ENCODE data around the gene THRAP3.

THRAP3 gene

DNA sequence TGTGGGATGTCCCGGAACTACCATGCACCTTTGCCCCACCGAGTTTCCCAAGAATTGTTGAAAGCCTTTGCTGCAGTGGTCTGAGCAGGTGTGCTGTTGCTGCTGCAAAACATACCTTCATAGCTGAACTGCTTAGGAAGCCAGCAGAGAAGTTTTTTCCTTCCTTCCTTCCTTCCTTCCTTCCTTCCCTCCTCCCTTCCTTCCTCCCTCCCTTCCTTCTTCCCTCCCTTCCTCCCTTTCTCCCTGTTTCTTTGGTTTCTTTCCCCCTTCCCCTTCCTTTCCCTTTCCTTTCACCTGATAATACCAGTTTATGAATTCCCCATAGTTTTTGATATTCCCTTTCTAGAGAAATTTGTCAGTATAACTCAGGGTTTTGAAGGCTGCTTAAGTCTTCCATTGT lies 71.1 kb downstream of the THRAP3 start:
- Histone ChIP-seq H3K27me3 (ENCODE audit: insufficient read depth, low read length, poor library complexity) (no peaks in the 10 kb centered on the region), H2AFZ (ENCODE audit: low read depth, low read length) (no peak overlapping the region), H3K9me3 (ENCODE audit: insufficient read depth, low read length, severe bottlenecking) (no peaks in the 10 kb centered on the region), H3K79me2 (ENCODE audit: insufficient read depth, low read length) (peaks cover 3% of the 10 kb centered on the region), H3K27ac (ENCODE audit: low read length) (no peak overlapping the region), H3K9ac (ENCODE audit: low read depth, low read length) (no peak overlapping the region), H3K4me3 (ENCODE audit: low read depth in 1 of 2, low read length in 2 of 2) (no peak overlapping the region), H3K36me3 (ENCODE audit: insufficient read depth, low read length) (peaks cover 96% of the 10 kb centered on the region), H3K4me2 (ENCODE audit: insufficient read depth, low read length) (no peak overlapping the region), H4K20me1 (ENCODE audit: insufficient read depth, low read length) (0 out of 2 replicates have a peak, but pooled peaks cover 5% of the 10 kb centered on the region), H3K4me1 (ENCODE audit: insufficient read depth, low read length) (no peaks in the 10 kb centered on the region)
- DNase-seq = no peak
- ATAC-seq (ENCODE audit: insufficient read depth, low read depth) = no peak
- no peak for TF ChIP-seq EZH2 (IDR thresholded peaks at IDR 0.05; ENCODE audit: borderline replicate concordance, low read depth, low read length, severe bottlenecking)

DNA sequence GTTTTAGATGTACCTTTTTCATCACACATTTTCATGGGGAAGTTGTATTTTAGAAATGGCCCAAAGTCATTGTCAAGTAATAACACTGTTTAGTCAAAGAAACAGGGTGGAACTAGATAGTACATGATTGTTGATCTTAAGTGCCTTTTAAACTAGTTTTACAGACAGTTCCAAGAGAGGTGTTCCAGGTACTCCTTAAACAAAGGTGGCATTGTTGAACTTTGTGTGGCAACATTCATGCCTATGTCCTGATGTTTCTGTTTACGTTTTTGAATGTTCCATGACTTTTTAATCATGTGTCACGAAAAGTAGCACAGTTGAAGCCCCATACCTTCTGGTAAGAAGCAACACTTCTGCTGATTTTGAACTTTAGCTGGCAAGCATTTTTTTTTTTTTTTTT lies 72.8 kb downstream of the THRAP3 start:
- Histone ChIP-seq H2AFZ (ENCODE audit: low read depth, low read length) (no peak overlapping the region), H4K20me1 (ENCODE audit: insufficient read depth, low read length) (no peaks in the 10 kb centered on the region), H3K9me3 (ENCODE audit: insufficient read depth, low read length, severe bottlenecking) (no peaks in the 10 kb centered on the region), H3K79me2 (ENCODE audit: insufficient read depth, low read length) (no peaks in the 10 kb centered on the region; the same call in 1 of the 2 replicates), H3K27me3 (ENCODE audit: insufficient read depth, low read length, poor library complexity) (no peaks in the 10 kb centered on the region), H3K4me2 (ENCODE audit: insufficient read depth, low read length) (no peak overlapping the region), H3K9ac (ENCODE audit: low read depth, low read length) (no peak overlapping the region), H3K4me1 (ENCODE audit: insufficient read depth, low read length) (no peaks in the 10 kb centered on the region), H3K36me3 (ENCODE audit: insufficient read depth, low read length) (peaks cover 96% of the 10 kb centered on the region), H3K27ac (ENCODE audit: low read length) (no peak overlapping the region), H3K4me3 (ENCODE audit: low read depth in 1 of 2, low read length in 2 of 2) (no peak overlapping the region)
- TF ChIP-seq, protein P1, sequence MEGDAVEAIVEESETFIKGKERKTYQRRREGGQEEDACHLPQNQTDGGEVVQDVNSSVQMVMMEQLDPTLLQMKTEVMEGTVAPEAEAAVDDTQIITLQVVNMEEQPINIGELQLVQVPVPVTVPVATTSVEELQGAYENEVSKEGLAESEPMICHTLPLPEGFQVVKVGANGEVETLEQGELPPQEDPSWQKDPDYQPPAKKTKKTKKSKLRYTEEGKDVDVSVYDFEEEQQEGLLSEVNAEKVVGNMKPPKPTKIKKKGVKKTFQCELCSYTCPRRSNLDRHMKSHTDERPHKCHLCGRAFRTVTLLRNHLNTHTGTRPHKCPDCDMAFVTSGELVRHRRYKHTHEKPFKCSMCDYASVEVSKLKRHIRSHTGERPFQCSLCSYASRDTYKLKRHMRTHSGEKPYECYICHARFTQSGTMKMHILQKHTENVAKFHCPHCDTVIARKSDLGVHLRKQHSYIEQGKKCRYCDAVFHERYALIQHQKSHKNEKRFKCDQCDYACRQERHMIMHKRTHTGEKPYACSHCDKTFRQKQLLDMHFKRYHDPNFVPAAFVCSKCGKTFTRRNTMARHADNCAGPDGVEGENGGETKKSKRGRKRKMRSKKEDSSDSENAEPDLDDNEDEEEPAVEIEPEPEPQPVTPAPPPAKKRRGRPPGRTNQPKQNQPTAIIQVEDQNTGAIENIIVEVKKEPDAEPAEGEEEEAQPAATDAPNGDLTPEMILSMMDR (IDR thresholded peaks at IDR 0.05; ENCODE audit: borderline replicate concordance, extremely low read depth, low read length, poor library complexity, severe bottlenecking) = no peak
- TF ChIP-seq EZH2 (IDR thresholded peaks at IDR 0.05; ENCODE audit: borderline replicate concordance, low read depth, low read length, severe bottlenecking) = no peak
- DNase-seq (no peak), ATAC-seq (ENCODE audit: insufficient read depth, low read depth) (no peak)

DNA sequence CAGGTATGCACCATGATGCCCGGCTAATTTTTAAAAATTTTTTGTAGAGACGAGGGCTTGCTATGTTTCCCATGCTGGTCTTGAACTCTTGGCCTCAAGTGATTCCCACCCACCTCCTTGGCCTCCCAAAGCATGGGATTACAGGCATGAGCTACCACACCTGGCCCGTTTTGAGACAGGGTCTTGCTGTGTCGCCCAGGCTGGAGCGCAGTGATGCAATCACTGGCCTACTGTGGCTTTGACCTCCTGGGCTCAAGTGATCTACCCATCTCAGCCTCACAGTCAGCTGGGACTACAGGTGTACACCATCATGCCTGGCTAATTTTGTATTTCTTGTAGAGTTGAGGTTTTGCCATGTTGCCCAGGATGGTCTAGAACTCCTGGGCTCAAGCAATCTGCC lies 74.4 kb downstream of the THRAP3 start:
- no peak overlapping the region for H2AFZ ChIP-seq (ENCODE audit: low read depth, low read length)
- no peaks in the 10 kb centered on the region; the same call in 1 of the 2 replicates for H4K20me1 ChIP-seq (ENCODE audit: insufficient read depth, low read length)
- no peaks in the 10 kb centered on the region for H3K4me1 ChIP-seq (ENCODE audit: insufficient read depth, low read length)
- H3K9ac ChIP-seq (ENCODE audit: low read depth, low read length) = no peak overlapping the region
- peaks cover 95% of the 10 kb centered on the region for H3K36me3 ChIP-seq (ENCODE audit: insufficient read depth, low read length)
- no peak overlapping the region for H3K4me3 ChIP-seq (ENCODE audit: low read depth in 1 of 2, low read length in 2 of 2)
- no peaks in the 10 kb centered on the region; the same call in 1 of the 2 replicates for H3K79me2 ChIP-seq (ENCODE audit: insufficient read depth, low read length)
- no peak overlapping the region for H3K4me2 ChIP-seq (ENCODE audit: insufficient read depth, low read length)
- TF ChIP-seq, protein P1 (IDR thresholded peaks at IDR 0.05; ENCODE audit: borderline replicate concordance, extremely low read depth, low read length, poor library complexity, severe bottlenecking) = no peak
- no peak for TF ChIP-seq EZH2 (IDR thresholded peaks at IDR 0.05; ENCODE audit: borderline replicate concordance, low read depth, low read length, severe bottlenecking)
- ATAC-seq (ENCODE audit: insufficient read depth, low read depth) (no peak), DNase-seq (no peak)
- H3K27me3 ChIP-seq (ENCODE audit: insufficient read depth, low read length, poor library complexity) = no peaks in the 10 kb centered on the region
- no peaks in the 10 kb centered on the region for H3K9me3 ChIP-seq (ENCODE audit: insufficient read depth, low read length, severe bottlenecking)
- H3K27ac ChIP-seq (ENCODE audit: low read length) = no peak overlapping the region

DNA sequence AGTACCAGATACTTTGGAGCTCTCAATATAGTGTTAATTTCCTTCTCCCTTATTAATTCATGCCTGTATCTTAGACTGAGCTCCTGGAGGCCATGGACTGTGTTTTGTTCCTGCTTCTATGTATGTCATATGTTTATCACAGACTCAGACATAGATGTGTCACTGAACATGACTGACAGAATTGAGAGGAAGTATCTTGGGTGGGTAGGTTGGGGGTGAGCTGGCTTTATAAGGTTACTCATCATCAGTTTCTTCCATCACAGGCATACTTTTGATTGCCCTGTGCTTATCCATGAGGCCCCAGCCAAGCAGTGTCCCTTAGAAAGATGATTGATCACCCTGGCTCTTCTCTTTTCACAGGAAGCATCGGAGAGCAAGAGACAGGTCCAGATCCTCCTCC lies 76.3 kb downstream of the THRAP3 start:
- no peaks in the 10 kb centered on the region for H3K79me2 ChIP-seq (ENCODE audit: insufficient read depth, low read length)
- H3K4me2 ChIP-seq (ENCODE audit: insufficient read depth, low read length) = no peak overlapping the region

More for the DNA sequence above, 76.3 kb downstream of the THRAP3 start:
- Histone ChIP-seq H3K36me3 (ENCODE audit: insufficient read depth, low read length) (peaks cover 84% of the 10 kb centered on the region), H3K27me3 (ENCODE audit: insufficient read depth, low read length, poor library complexity) (no peaks in the 10 kb centered on the region), H2AFZ (ENCODE audit: low read depth, low read length) (no peak overlapping the region), H3K4me3 (ENCODE audit: low read depth in 1 of 2, low read length in 2 of 2) (no peak overlapping the region), H3K9me3 (ENCODE audit: insufficient read depth, low read length, severe bottlenecking) (no peaks in the 10 kb centered on the region), H3K27ac (ENCODE audit: low read length) (no peak overlapping the region), H3K9ac (ENCODE audit: low read depth, low read length) (no peak overlapping the region), H4K20me1 (ENCODE audit: insufficient read depth, low read length) (peaks cover 3% of the 10 kb centered on the region; the same call in 1 of the 2 replicates), H3K4me1 (ENCODE audit: insufficient read depth, low read length) (no peaks in the 10 kb centered on the region)
- DNase-seq (no peak), ATAC-seq (ENCODE audit: insufficient read depth, low read depth) (no peak)
- no peak for TF ChIP-seq EZH2 (IDR thresholded peaks at IDR 0.05; ENCODE audit: borderline replicate concordance, low read depth, low read length, severe bottlenecking)
- TF ChIP-seq, protein P1 (IDR thresholded peaks at IDR 0.05; ENCODE audit: borderline replicate concordance, extremely low read depth, low read length, poor library complexity, severe bottlenecking) = no peak
